Type B pancreatic cell (in vitro differentiated cells): ENCODE data around the gene GRK3. TPM values are rescaled to one million over a fixed set of nuclear protein-coding genes. Genes with fewer than 3 reads are reported as not detected.
"Not testable (repeated sequence)": the region's sequence is repeated elsewhere in the genome, so short reads cannot be mapped to it uniquely, and the experiment has no call there.

Experiments
- DNase-seq: peaks from one replicate; pipeline ENCODE4 v3.0.0; 2021; ENCODE audit warnings: mixed read lengths; ENCODE audit not compliant: unreplicated experiment; ENCODE audit errors: extremely low spot score
- H3K27ac Mint-ChIP-seq: 2 replicates; pipeline ENCODE4 v1.8.0; 2021; ENCODE audit warnings: mild to moderate bottlenecking, mixed read lengths
- H3K27me3 Mint-ChIP-seq: 2 replicates; pipeline ENCODE4 v1.8.0; 2021; ENCODE audit warnings: mixed read lengths
- H3K36me3 Mint-ChIP-seq: 2 replicates; pipeline ENCODE4 v1.8.0; 2021; ENCODE audit warnings: mixed read lengths
- H3K4me1 Mint-ChIP-seq: one replicate; pipeline ENCODE4 v1.8.0; 2021; ENCODE audit warnings: mixed read lengths; ENCODE audit not compliant: unreplicated experiment
- H3K4me3 Mint-ChIP-seq: 2 replicates; pipeline ENCODE4 v1.8.0; 2021; ENCODE audit warnings: mild to moderate bottlenecking, mixed read lengths
- H3K9me3 Mint-ChIP-seq: 2 replicates; pipeline ENCODE4 v1.8.0; 2021; ENCODE audit warnings: mixed read lengths
- CTCF ChIP-seq: fragments of 200-600 bp; sonication (generic); conservative IDR thresholded peaks from 2 replicates; pipeline ENCODE4 v1.5.0; 2021; ENCODE audit warnings: antibody characterized with exemption, mild to moderate bottlenecking
- total RNA-seq: library from RNA; stranded (reverse); gene quantifications from 2 replicates; pipeline ENCODE4 v1.2.1, GENCODE V29; 2021; ENCODE audit warnings: low replicate concordance

Gene GRK3
- total RNA-seq, 1 donor from 2014 or later: 14.0 TPM

DNA sequence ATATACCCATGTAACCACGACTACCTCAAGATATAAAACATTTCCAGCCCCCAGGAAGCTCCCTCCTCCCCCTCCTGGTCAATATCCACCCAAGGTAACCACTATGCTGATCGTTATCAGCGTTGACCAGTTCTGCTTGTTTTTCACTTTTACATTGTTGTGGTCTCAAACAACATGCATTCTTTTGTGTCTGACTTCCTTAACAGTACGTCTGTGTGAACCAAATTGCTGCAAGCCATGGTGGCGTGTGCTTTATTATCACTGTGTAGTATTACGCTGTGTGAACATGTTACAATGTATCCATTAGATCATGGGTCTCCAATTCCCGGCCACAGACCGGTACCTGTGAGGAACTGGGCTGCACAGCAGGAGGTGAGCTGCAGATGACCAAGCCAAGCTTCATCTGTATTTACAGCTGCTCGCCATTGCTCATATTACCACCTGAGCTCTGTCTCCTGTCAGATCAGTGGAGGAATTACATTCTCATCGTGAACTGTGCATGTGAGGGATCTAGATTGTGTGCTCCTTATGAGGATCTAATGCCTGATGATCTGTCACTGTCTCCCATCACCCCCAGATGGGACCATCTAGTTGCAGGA is 15.5 kb upstream of the GRK3 start:
- Mint-ChIP-seq H3K27ac (no peak overlapping the region), H3K4me3 (no peak overlapping the region), H3K27me3 (no peaks in the 10 kb centered on the region), H3K9me3 (no peaks in the 10 kb centered on the region), H3K4me1 (peaks cover 33% of the 10 kb centered on the region), H3K36me3 (no peaks in the 10 kb centered on the region)
- TF ChIP-seq CTCF: no peak
- DNase-seq: no peak

DNA sequence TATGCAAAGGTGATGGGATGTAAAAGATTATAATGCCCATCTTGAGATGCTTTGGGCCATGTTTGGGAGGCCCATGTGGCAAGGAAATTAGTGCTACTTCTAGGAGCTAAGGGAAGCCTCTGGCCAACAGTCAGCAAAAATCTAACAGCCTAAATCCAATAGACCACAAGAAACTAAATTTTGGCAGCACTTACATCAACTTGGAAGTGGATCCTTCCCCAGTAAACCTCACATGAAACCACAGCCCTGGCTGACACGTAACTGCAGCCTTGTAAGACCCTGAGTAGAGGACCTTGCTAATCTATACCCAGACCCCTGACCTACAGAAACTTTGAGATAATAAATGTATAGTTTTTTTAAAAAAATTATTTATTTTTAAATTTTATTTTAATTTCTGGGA is 13.1 kb upstream of the GRK3 start:
- no peaks in the 10 kb centered on the region for H3K9me3 Mint-ChIP-seq
- DNase-seq: no peak
- peaks cover 17% of the 10 kb centered on the region for H3K4me1 Mint-ChIP-seq
- H3K27ac Mint-ChIP-seq: no peak overlapping the region
- no peaks in the 10 kb centered on the region for H3K36me3 Mint-ChIP-seq
- no peak for TF ChIP-seq CTCF
- H3K4me3 Mint-ChIP-seq: no peak overlapping the region
- H3K27me3 Mint-ChIP-seq: no peaks in the 10 kb centered on the region

- not testable (repeated sequence) for H3K27me3 Mint-ChIP-seq, H3K27ac Mint-ChIP-seq, H3K36me3 Mint-ChIP-seq, H3K9me3 Mint-ChIP-seq, DNase-seq, H3K4me3 Mint-ChIP-seq
- peaks cover 12% of the 10 kb centered on the region for H3K4me1 Mint-ChIP-seq
These were observed 12.1 kb upstream of the GRK3 start for GRCh38 chr22:25552405-25552804.

DNA sequence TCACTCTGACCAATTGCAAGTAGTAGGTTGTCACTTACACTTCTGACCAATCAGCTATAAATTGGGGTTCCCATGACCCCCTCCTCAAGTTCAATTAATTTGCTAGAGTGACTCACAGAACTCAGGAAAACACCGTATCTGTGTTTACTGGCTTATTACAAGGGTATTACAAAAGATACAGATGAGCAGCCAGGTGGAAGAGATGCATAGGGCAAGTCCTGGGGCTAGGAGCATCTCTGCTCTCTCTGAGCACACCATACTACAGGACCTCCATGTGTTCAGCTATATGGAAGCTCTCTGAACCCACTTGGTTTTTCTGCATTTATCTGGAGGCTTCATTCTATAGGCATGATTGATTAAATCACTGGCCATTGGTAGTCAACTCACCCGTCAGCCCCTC is 11.3 kb upstream of the GRK3 start:
- DNase-seq: no peak
- Mint-ChIP-seq H3K4me3 (no peak overlapping the region), H3K4me1 (peaks cover 12% of the 10 kb centered on the region), H3K27me3 (peaks cover 3% of the 10 kb centered on the region), H3K36me3 (no peaks in the 10 kb centered on the region), H3K27ac (no peak overlapping the region), H3K9me3 (no peaks in the 10 kb centered on the region)
- no peak for TF ChIP-seq CTCF

DNA sequence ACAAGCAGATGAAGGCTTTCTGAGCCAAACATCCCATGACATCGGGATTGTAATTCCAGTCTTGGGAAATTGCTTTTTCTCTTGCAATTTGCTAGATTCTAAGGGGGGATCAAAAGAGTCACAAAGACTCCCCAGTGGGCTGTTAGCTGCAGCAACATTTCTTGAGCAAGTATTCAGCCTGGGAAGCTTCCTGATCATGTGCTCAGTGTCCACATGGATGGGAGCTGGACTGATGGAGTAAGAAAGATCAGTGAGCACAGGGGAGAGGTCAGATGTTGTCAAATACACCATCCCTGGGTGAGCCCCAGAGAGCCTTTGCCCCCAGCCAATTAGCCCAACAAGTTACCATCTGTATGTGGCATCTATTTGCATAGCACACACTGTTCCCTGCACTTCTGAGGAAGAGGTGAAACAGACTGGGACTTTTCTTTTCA is 10.2 kb upstream of the GRK3 start:
- H3K4me3 Mint-ChIP-seq: no peak overlapping the region
- no peak for TF ChIP-seq CTCF
- H3K27ac Mint-ChIP-seq: no peak overlapping the region
- no peaks in the 10 kb centered on the region for H3K36me3 Mint-ChIP-seq
- peaks cover 3% of the 10 kb centered on the region for H3K27me3 Mint-ChIP-seq
- H3K9me3 Mint-ChIP-seq: no peaks in the 10 kb centered on the region
- peaks cover 8% of the 10 kb centered on the region for H3K4me1 Mint-ChIP-seq
- DNase-seq: no peak

DNA sequence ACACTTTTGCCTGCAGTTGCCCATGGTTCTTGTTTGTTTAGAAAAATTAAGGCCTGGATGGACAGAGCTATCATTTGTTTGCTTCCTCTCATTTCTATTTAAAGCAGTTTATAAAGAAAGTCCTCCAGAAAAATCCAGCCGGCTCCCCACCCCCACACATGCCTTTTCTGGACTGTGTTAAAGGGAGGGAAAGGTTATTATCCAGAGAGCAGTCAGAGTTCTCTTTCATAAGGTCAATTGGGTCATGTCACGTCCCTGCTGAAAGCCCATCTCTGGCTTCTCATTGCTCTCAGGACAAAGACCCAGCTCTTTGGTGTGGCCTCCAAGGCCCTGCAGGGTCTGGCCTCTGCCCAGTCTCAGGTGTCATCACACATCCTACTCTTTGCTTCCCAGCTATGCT is 9.8 kb upstream of the GRK3 start:
- TF ChIP-seq CTCF: no peak
- DNase-seq: no peak
- H3K4me3 Mint-ChIP-seq: no peak overlapping the region
- H3K27me3 Mint-ChIP-seq: peaks cover 5% of the 10 kb centered on the region
- no peaks in the 10 kb centered on the region for H3K9me3 Mint-ChIP-seq
- peaks cover 10% of the 10 kb centered on the region for H3K4me1 Mint-ChIP-seq
- no peaks in the 10 kb centered on the region for H3K36me3 Mint-ChIP-seq
- H3K27ac Mint-ChIP-seq: no peak overlapping the region
